HG02840 (cell line): ENCODE measurements around the gene ADAMTS20.
"Not testable (repeated sequence)": the region's sequence is repeated elsewhere in the genome, so short reads cannot be mapped to it uniquely, and the experiment has no call there.

Source experiments
- ATAC-seq: cut with Tn5 transposase; IDR thresholded peaks from one replicate; pipeline ENCODE4 v1.9.1; 2021; ENCODE audit warnings: mild to moderate bottlenecking, moderate library complexity, moderate number of reproducible peaks; ENCODE audit not compliant: unreplicated experiment, low FRiP score

The ADAMTS20 gene

DNA sequence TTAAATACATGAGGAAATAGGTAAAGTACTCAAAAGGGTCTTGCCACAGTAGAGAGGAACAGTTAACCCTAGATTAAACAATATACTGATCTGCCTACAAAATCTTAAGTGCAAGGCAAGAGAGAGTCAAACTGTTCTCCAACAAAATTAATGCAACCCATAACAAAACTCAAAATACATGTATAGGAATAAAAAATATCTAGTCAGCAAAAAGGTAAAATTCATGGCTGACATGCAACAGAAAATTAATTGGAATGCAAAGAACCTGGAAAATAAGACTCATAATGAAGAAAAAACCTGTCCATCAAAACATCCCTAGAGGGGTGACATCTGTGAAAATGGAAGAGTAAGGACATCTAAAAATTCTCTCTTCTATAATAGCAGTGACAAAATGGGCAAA lies 173.6 kb downstream of the ADAMTS20 start:
- ATAC-seq: no peak

GRCh38 chr12:43370263-43370662 lies 181.7 kb downstream of the ADAMTS20 start:
- ATAC-seq: no peak

- ATAC-seq: no peak
These were observed 188.9 kb downstream of the ADAMTS20 start for GRCh38 chr12:43362910-43363694.

DNA sequence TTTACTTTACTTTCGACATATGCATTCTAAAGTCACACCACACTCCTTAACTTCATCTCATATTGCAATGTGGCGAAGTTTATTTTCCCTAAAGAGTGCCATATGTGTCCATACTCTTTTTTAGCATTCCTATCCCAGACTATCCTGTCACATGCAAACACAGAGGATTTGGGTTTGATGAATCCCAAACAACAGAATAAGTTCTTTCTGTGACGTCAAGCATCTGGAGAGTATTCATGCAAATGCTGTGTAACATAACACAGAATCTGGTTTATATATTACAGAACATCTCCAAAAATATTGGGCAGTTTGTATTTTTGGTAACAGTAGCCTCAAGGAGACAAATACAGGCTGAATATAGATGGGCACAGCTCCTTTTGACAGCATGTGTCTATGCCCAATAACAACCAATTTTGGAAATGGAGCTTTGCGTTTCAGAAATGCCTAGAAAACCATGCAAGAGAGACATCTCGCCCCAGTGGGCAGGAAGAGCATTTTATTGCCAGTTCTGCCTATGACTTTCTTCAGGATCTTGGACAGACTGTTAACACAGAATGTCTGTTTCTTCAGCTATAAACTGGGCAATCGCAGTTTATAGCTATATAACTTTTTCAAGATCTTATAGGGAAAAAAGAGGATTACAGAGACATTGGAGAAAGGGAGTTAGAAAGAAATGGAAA lies 190.8 kb downstream of the ADAMTS20 start:
- ATAC-seq: no peak

GRCh38 chr12:43360001-43360400 lies 192.0 kb downstream of the ADAMTS20 start:
- not testable (repeated sequence) for ATAC-seq

- ATAC-seq: no peak
These were observed 194.9 kb downstream of the ADAMTS20 start for GRCh38 chr12:43357141-43357540.

- ATAC-seq: no peak
These were observed 200.0 kb downstream of the ADAMTS20 start for GRCh38 chr12:43352001-43352400.

DNA sequence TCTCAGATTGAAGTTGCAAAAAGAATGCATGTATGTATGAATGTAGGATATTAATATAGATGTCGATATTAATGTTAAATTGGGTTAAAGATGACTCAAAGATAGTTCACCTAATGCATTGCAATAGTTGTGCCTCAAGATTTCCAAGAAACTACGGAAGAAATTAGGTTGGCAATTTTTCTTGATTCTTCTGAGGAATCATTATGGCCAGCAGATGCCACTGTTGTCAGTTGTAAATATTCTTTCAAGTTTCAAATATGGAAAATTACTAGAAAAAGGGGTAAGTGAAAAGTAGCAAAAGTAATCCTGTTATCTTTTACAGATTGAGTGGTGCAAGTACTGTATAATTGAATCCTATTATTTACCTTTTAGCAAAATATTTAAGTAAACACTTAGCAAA lies 202.1 kb downstream of the ADAMTS20 start:
- no peak for ATAC-seq

- ATAC-seq: no peak
These were observed 203.8 kb downstream of the ADAMTS20 start for GRCh38 chr12:43348221-43348620.

DNA sequence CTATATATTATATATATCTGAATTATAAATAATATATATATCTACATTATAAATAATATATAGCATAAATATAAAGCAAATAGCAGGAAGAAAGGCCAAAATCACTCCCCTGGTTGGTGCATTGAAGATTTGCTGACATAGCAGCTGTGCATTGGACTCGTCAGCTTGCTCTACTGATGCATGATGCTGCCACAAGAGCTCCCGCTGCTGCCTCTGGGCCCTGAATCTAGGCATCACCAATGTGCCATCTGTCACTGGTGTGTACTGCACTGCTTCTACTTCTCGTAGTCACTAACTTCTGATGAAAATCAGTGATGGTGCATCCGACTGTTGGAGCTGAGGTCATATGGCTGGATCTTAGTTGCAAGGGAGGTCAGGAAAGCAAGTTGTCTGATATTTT lies 205.0 kb downstream of the ADAMTS20 start:
- no peak for ATAC-seq

GRCh38 chr12:43345023-43345422 lies 207.0 kb downstream of the ADAMTS20 start:
- no peak for ATAC-seq

GRCh38 chr12:43341785-43342313 lies 210.2 kb downstream of the ADAMTS20 start:
- not testable (repeated sequence) for ATAC-seq

GRCh38 chr12:43338848-43339526 lies 213.0 kb downstream of the ADAMTS20 start:
- peak; percentile 52 for ATAC-seq

DNA sequence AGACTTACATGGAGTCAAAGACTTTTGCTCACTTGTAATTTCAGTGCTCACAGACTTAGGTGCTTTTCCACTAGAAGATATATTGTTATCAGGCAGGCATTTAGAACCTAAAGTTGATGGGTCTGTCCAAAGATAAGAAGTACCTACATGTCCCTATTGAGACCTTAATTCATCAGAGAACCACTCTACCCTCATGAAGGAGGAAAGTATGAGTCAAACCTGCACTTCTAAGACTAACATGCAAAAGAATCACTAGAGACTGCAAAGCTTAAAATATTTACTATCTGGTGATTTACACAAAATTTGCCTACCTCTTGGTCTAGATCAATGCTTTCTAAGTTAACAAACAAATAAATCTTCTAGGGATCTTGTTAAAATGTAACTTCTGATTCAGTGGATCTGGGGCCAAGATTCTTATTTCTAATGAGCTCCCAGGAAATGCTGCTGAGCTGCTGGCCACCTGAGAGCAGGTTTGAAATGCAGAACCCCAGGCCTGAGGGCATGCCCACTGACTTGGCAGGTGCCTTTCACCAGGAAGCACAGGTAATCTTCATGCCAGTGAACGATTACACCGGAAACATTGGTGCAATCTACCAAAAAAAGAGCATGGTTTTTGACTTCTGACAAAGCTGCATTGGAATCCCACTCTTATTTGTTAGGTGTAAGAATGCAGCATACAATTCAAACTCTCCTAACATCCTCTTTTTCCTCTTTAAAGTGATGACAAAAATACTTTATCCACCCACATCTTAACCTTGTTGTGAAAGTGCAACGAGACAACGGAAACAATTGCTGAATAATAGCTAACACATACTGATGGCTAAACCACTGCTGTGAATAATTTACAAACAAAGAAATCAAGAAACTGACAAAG lies 214.2 kb downstream of the ADAMTS20 start:
- ATAC-seq: peak; percentile 50

DNA sequence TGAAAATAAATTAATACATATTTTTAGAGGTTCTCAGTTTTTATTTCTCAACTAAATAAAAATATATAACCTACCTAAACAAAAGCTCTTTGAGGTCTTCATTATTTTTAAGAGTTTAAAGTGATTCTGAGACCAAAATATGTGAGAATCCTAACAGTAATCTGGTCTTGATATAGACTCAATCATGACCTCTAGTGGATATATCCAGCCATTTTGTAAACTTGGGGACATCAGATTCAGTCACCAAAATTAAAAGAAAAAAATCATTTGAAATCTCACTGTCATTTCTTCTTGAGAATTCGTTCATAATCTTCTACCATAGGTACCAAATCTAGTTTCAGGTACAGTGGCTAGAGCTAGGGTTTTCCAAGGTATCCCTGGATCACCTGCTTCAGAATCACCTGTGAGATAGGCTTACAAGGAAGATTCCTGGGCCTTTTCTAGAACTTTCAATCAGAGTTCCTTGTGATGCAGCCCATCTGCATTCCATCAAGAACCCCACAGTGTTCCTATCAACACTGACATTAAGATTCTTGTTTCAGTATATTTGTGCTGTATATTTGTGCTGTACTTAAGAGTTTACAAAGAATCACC lies 214.9 kb downstream of the ADAMTS20 start:
- ATAC-seq: no peak

DNA sequence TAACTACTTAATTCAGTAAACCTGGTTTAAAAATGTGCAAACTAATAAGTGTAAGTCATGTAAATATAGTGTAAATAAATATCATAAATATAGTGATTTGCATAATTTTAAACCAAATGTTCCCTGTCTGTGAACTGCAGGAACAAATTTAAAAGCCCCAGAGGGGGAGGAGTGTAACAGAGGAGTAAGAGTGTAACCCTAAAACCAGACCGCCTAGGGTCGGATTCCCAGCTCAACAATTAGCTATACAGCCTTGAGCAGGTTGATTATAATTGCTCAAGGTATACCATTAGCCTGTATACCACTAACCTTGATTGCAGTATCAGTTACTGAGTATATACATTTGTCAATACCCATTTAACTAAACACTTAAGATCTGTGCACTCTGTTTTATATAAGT lies 218.4 kb downstream of the ADAMTS20 start:
- ATAC-seq: no peak

GRCh38 chr12:43332977-43333640 lies 218.9 kb downstream of the ADAMTS20 start:
- no peak for ATAC-seq

- no peak for ATAC-seq
These were observed 220.1 kb downstream of the ADAMTS20 start for GRCh38 chr12:43331935-43332334.

DNA sequence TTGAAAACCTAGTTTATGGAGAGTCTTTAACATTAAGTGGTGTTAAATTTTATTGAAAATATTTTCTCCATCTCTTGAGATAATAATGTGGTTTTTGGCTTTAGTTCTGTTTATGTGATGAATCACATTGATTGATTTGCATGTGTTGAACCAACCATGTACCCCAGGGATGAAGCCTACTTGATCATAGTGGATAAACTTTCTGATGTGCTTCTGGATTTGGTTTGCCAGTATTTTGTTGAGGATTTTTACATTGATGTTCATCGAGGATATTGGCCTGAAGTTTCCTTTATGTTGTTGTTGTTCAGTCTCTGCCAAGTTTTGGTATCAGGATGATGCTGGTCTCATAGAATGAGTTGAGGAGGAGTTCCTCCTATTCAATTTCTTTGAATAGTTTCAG lies 222.6 kb downstream of the ADAMTS20 start:
- no peak for ATAC-seq
